ENCODE results near the gene CSNK1G1. TPM values are rescaled to one million over a fixed set of nuclear protein-coding genes. Genes with fewer than 3 reads are reported as not detected.

The CSNK1G1 gene
- total RNA-seq, 1 donor from 2014 or later, result 12.8 TPM

DNA sequence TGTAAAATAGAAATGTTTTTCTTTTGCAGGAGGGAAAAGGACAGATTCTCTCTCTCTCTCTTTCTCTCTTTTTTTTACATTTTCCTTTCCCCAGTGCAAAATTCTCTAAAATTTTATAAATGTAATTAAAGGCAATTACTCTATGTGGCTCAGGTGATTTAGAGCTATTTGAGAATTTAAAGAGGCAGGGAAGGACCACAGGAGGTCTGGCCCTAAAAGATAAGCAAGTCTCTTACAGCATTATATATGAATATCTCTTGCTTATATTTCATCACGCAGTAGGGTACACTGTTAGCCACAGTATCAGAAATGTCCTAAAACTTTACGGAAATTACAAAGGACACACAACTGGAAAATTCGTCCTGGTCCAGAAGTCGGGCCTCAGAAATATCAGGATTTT is 122.7 kb downstream of the CSNK1G1 start:
- intact Hi-C loops (cut with DNase I), result no loop called here
- no peak overlapping the region for H3K4me3 ChIP-seq
- H3K9me3 ChIP-seq, result no peaks in the 10 kb centered on the region
- no peak overlapping the region for H3K27ac ChIP-seq
- DNase-seq (ENCODE audit: extremely low spot score in 2 of 2), result no peak
- no peaks in the 10 kb centered on the region for H3K4me1 ChIP-seq
- TF ChIP-seq, protein P1, sequence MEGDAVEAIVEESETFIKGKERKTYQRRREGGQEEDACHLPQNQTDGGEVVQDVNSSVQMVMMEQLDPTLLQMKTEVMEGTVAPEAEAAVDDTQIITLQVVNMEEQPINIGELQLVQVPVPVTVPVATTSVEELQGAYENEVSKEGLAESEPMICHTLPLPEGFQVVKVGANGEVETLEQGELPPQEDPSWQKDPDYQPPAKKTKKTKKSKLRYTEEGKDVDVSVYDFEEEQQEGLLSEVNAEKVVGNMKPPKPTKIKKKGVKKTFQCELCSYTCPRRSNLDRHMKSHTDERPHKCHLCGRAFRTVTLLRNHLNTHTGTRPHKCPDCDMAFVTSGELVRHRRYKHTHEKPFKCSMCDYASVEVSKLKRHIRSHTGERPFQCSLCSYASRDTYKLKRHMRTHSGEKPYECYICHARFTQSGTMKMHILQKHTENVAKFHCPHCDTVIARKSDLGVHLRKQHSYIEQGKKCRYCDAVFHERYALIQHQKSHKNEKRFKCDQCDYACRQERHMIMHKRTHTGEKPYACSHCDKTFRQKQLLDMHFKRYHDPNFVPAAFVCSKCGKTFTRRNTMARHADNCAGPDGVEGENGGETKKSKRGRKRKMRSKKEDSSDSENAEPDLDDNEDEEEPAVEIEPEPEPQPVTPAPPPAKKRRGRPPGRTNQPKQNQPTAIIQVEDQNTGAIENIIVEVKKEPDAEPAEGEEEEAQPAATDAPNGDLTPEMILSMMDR (IDR thresholded peaks at IDR 0.05), result no peak
- no peak for TF ChIP-seq POLR2A (IDR thresholded peaks at IDR 0.05)
- TF ChIP-seq POLR2AphosphoS5 (IDR thresholded peaks at IDR 0.05; ENCODE audit: insufficient read depth in 1 of 2, low read depth in 1 of 2), result no peak
- H3K36me3 ChIP-seq, result no peaks in the 10 kb centered on the region
- H3K27me3 ChIP-seq, result no peaks in the 10 kb centered on the region

DNA sequence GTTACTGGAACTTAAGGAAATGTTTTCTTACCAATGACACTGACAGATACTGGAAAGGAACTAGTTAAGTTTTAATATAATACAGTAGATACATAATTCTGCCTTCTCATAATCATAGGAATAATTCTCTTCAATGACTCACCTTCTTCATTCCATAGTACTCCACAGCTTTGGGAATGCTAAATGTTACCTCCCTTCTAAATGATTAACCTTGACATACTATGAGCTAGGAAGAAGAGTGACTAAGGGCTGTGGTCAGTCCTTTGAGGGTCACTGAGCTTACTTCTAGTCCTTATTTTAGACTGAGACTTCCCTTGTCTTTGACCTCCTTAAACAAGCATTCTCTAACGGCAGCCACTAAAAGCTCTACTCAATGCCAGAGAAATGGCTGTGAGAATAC is 123.6 kb downstream of the CSNK1G1 start:
- Histone ChIP-seq H3K27ac (no peak overlapping the region), H3K36me3 (no peaks in the 10 kb centered on the region), H3K27me3 (no peaks in the 10 kb centered on the region), H3K4me3 (no peak overlapping the region), H3K9me3 (no peaks in the 10 kb centered on the region), H3K4me1 (no peaks in the 10 kb centered on the region)
- TF ChIP-seq POLR2A (IDR thresholded peaks at IDR 0.05) (no peak), POLR2AphosphoS5 (IDR thresholded peaks at IDR 0.05; ENCODE audit: insufficient read depth in 1 of 2, low read depth in 1 of 2) (no peak)
- TF ChIP-seq, protein P1 (IDR thresholded peaks at IDR 0.05), result no peak
- DNase-seq (ENCODE audit: extremely low spot score in 2 of 2), result no peak
- intact Hi-C loops (cut with DNase I), result no loop called here

DNA sequence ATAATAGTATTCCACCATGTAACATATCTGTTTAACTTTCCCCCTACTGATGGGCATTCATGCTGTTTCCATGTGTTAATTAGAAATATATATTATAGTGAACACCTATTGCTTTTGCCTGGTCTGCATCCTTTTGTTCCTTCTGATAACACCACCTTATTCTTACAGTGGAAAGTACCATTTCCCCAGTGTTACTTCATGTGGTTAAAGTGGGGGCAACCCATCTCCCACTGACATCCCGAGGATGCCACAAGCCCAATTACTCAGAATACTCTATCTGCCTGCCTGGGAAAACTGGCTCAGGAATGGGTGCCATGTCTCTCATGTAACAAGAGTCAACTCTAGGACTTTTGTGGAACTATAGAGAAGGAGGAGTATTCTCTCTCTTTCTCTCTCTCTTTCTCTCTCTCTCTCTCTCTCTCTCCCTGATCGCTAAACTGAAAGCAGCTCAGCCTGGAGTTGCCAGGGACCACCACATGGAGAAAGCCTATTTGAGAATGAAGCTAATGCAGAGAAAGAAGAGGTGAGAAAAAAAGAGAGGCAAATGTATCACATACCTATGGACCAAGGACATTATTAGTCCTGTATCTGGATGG is 126.7 kb downstream of the CSNK1G1 start:
- TF ChIP-seq POLR2A (IDR thresholded peaks at IDR 0.05) (no peak), POLR2AphosphoS5 (IDR thresholded peaks at IDR 0.05; ENCODE audit: insufficient read depth in 1 of 2, low read depth in 1 of 2) (no peak)
- TF ChIP-seq, protein P1 (IDR thresholded peaks at IDR 0.05), result no peak
- intact Hi-C loops (cut with DNase I), result loop anchor here (2.0 kb wide), 1 partner anchor 60 kb away; no protein-coding TSS in a partner anchor
- peaks cover under 1% of the 10 kb centered on the region for H3K4me1 ChIP-seq

DNA sequence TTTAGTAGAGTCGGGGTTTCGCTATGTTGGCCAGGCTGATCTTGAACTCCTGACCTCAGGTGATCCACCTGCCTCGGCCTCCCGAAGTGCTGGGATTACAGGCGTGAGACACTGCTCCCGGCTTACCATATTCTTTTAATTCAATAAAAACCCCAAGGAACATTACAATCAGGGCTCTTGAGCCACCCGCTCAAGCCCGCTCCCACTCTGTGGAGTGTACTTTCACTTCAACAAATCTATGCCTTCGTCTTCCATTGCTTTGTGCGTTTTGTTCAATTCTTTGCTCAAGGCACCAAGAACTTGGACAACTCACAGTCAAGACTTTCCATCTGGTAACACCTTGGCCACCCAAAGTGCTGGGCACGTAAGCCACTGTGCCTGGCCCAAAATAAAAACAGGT is 130.2 kb downstream of the CSNK1G1 start:
- intact Hi-C loops (cut with DNase I), result no loop called here
- Histone ChIP-seq H3K27me3 (no peaks in the 10 kb centered on the region), H3K4me3 (no peak overlapping the region), H3K36me3 (no peaks in the 10 kb centered on the region), H3K27ac (no peak overlapping the region), H3K4me1 (peaks cover 15% of the 10 kb centered on the region), H3K9me3 (no peaks in the 10 kb centered on the region)
- no peak for DNase-seq (ENCODE audit: extremely low spot score in 2 of 2)
- no peak for TF ChIP-seq POLR2A (IDR thresholded peaks at IDR 0.05)
- TF ChIP-seq, protein P1 (IDR thresholded peaks at IDR 0.05), result no peak
- TF ChIP-seq POLR2AphosphoS5 (IDR thresholded peaks at IDR 0.05; ENCODE audit: insufficient read depth in 1 of 2, low read depth in 1 of 2), result no peak

More for the DNA sequence above, 126.7 kb downstream of the CSNK1G1 start:
- Histone ChIP-seq H3K36me3 (no peaks in the 10 kb centered on the region), H3K27me3 (no peaks in the 10 kb centered on the region), H3K27ac (no peak overlapping the region), H3K9me3 (no peaks in the 10 kb centered on the region), H3K4me3 (no peak overlapping the region)
- DNase-seq (ENCODE audit: extremely low spot score in 2 of 2), result no peak

DNA sequence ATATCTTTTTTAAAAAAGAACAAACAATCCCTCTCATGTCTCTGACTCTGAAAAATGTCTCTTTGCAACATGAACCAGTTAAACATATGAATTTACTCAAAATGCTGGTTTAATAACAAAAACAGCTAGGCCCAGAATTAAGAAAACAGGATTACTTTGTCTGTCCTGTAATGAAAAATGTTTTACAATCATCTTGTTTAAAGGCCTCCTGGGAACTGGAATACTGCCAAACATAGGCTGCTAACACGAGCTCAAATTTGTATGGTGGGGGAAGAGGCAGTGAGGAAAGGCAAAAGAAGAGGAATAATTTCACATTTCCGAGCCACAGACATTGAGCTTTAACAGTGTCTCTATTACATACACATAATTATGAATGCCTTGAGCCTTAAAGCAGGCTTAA is 131.5 kb downstream of the CSNK1G1 start:
- Histone ChIP-seq H3K27ac (peak overlapping the region; percentile 69), H3K4me3 (peak overlapping the region in 1 of 2 donors; percentile 1), H3K9me3 (no peaks in the 10 kb centered on the region), H3K27me3 (no peaks in the 10 kb centered on the region), H3K4me1 (peaks cover 15% of the 10 kb centered on the region), H3K36me3 (no peaks in the 10 kb centered on the region)
- no peak for DNase-seq (ENCODE audit: extremely low spot score in 2 of 2)
- intact Hi-C loops (cut with DNase I), result no loop called here
- TF ChIP-seq, protein P1 (IDR thresholded peaks at IDR 0.05), result no peak
- no peak for TF ChIP-seq POLR2A (IDR thresholded peaks at IDR 0.05)
- TF ChIP-seq POLR2AphosphoS5 (IDR thresholded peaks at IDR 0.05; ENCODE audit: insufficient read depth in 1 of 2, low read depth in 1 of 2), result peak in 1 of 2 donors; percentile 45
